Activated naive CD4-positive, alpha-beta T cell treated with anti-CD3 and anti-CD28 coated beads, Interleukin-2, amount 50 U/mL, for 24 hours (primary cell): ENCODE measurements around the gene EIF5B.

Source experiments
- H3K27ac Mint-ChIP-seq: one replicate; pipeline ENCODE4 v1.8.0; 2021; ENCODE audit warnings: mild to moderate bottlenecking, mixed read lengths
- H3K27me3 Mint-ChIP-seq: one replicate; pipeline ENCODE4 v1.8.0; 2021; ENCODE audit warnings: mixed read lengths
- H3K36me3 Mint-ChIP-seq: one replicate; pipeline ENCODE4 v1.8.0; 2021; ENCODE audit warnings: mixed read lengths
- H3K4me1 Mint-ChIP-seq: one replicate; pipeline ENCODE4 v1.8.0; 2021; ENCODE audit warnings: mixed read lengths
- H3K4me3 Mint-ChIP-seq: one replicate; pipeline ENCODE4 v1.8.0; 2021; ENCODE audit warnings: mild to moderate bottlenecking, mixed read lengths
- H3K9me3 Mint-ChIP-seq: one replicate; pipeline ENCODE4 v1.8.0; 2021; ENCODE audit warnings: mixed read lengths

The EIF5B gene

DNA sequence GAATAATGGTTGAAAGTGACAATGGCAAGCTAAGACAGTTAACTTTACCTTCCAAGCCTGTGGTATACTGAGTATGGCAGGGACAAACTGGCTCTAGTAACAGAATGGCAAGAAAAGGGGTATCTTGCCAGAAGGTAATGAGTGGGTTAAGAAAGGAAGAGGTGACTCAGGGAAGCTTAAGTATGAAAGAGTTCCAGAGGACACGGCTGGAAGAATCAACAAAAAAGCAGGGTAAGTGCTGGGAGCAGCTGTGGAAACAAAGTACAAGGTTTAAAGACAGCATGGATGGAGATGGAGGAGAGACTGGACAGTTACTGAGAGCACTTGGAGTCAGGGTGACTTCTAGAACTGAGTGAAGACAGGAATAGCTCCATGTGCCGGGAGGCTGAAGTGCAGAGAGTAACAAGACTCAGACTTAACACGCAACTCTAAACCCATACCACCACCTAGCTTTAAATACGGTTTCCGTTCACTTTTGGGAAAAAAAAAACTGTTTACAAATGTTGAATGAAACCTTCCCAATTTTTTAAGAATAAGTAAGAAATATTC lies 83.6 kb downstream of the EIF5B start:
- peaks cover 11% of the 10 kb centered on the region for H3K36me3 Mint-ChIP-seq
- H3K27ac Mint-ChIP-seq: peak overlapping the region; percentile 43
- no peaks in the 10 kb centered on the region for H3K9me3 Mint-ChIP-seq
- no peaks in the 10 kb centered on the region for H3K27me3 Mint-ChIP-seq
- H3K4me1 Mint-ChIP-seq: no peaks in the 10 kb centered on the region
- no peak overlapping the region for H3K4me3 Mint-ChIP-seq

DNA sequence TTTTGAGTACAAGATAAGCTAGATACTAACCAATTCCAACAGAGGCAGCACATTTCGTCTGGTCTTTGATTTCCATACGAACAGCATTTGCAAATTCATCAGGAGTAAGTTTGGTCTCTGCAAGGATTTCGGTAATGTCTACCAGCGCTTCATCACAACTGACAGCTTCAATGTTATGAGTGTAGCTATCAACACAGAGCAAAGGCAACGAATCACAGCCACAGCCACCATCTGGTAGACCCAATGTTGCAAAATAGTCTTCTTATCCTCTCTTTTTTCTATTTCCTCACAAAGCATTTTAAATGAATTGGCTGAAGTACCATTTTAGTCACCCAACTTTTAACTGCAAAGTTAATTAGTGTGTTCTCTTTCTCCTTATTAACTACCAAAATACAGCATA lies 84.3 kb downstream of the EIF5B start:
- H3K36me3 Mint-ChIP-seq: peaks cover 11% of the 10 kb centered on the region
- no peaks in the 10 kb centered on the region for H3K9me3 Mint-ChIP-seq
- H3K27ac Mint-ChIP-seq: no peak overlapping the region
- no peak overlapping the region for H3K4me3 Mint-ChIP-seq
- H3K27me3 Mint-ChIP-seq: no peaks in the 10 kb centered on the region
- H3K4me1 Mint-ChIP-seq: no peaks in the 10 kb centered on the region

- no peaks in the 10 kb centered on the region for H3K9me3 Mint-ChIP-seq
- peaks cover 13% of the 10 kb centered on the region for H3K36me3 Mint-ChIP-seq
- H3K4me1 Mint-ChIP-seq: no peaks in the 10 kb centered on the region
- peak overlapping the region; percentile 51 for H3K27ac Mint-ChIP-seq
- no peaks in the 10 kb centered on the region for H3K27me3 Mint-ChIP-seq
- no peak overlapping the region for H3K4me3 Mint-ChIP-seq
Observed at GRCh38 chr2:99422599-99422998, 85.4 kb downstream of the EIF5B start.

DNA sequence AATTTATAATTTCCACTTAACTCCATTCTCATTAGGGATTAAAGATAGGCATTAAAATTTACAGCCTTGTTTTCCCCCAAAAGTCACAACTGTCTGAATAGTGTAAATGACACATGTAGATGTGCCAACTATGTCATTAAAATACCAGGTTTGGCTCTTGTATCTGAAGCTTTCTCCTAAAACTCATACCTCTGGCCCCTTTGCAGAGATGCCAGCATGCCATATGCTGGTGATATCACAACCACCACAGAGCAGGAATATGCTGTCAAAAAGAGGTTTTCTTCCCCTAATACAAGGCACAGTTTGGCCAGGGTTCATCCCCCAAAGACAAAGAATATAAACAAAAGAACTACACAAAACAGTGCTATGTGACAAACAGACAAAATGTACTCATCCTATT lies 87.2 kb downstream of the EIF5B start:
- Mint-ChIP-seq H3K9me3 (no peaks in the 10 kb centered on the region), H3K4me1 (no peaks in the 10 kb centered on the region), H3K27me3 (no peaks in the 10 kb centered on the region), H3K4me3 (no peak overlapping the region), H3K36me3 (peaks cover 8% of the 10 kb centered on the region), H3K27ac (no peak overlapping the region)

GRCh38 chr2:99425022-99425421 lies 87.8 kb downstream of the EIF5B start:
- Mint-ChIP-seq H3K9me3 (no peaks in the 10 kb centered on the region), H3K27ac (no peak overlapping the region), H3K4me3 (no peak overlapping the region), H3K4me1 (no peaks in the 10 kb centered on the region), H3K27me3 (no peaks in the 10 kb centered on the region), H3K36me3 (peaks cover 8% of the 10 kb centered on the region)

- Mint-ChIP-seq H3K27me3 (no peaks in the 10 kb centered on the region), H3K4me1 (peaks cover 24% of the 10 kb centered on the region), H3K9me3 (no peaks in the 10 kb centered on the region), H3K36me3 (peaks cover 10% of the 10 kb centered on the region), H3K27ac (no peak overlapping the region), H3K4me3 (no peak overlapping the region)
Observed at GRCh38 chr2:99430614-99431291, 93.6 kb downstream of the EIF5B start.

- Mint-ChIP-seq H3K27me3 (no peaks in the 10 kb centered on the region), H3K9me3 (no peaks in the 10 kb centered on the region), H3K27ac (peak overlapping the region; percentile 51), H3K4me3 (no peak overlapping the region), H3K36me3 (peaks cover 10% of the 10 kb centered on the region), H3K4me1 (peaks cover 24% of the 10 kb centered on the region)
Observed at GRCh38 chr2:99431587-99432275, 94.5 kb downstream of the EIF5B start.

GRCh38 chr2:99433340-99433739 lies 96.2 kb downstream of the EIF5B start:
- no peaks in the 10 kb centered on the region for H3K9me3 Mint-ChIP-seq
- peaks cover 5% of the 10 kb centered on the region for H3K36me3 Mint-ChIP-seq
- H3K4me1 Mint-ChIP-seq: peaks cover 24% of the 10 kb centered on the region
- no peak overlapping the region for H3K4me3 Mint-ChIP-seq
- H3K27me3 Mint-ChIP-seq: no peaks in the 10 kb centered on the region
- H3K27ac Mint-ChIP-seq: no peak overlapping the region

DNA sequence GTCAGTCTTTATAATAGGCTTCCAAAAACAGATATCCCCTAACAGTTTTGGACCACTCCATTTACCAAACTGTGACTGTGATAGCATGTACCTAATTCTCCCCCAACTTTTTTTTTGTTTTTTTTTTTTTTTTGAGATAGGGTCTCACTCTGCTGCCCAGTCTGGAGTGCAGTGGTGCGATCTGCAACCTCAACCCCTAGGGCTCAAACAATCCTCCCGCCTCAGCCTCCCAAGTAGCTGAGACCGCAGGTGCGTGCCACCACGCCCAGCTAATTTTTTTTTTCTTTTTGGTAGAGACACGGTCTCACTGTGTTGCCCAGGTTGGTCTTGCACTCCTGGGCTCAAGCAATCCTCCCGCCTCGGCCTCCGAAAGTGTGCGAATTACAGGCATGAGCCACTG lies 99.7 kb downstream of the EIF5B start:
- Mint-ChIP-seq H3K4me1 (peaks cover 10% of the 10 kb centered on the region), H3K36me3 (peaks cover 5% of the 10 kb centered on the region), H3K27me3 (no peaks in the 10 kb centered on the region), H3K27ac (no peak overlapping the region), H3K4me3 (no peak overlapping the region), H3K9me3 (no peaks in the 10 kb centered on the region)

DNA sequence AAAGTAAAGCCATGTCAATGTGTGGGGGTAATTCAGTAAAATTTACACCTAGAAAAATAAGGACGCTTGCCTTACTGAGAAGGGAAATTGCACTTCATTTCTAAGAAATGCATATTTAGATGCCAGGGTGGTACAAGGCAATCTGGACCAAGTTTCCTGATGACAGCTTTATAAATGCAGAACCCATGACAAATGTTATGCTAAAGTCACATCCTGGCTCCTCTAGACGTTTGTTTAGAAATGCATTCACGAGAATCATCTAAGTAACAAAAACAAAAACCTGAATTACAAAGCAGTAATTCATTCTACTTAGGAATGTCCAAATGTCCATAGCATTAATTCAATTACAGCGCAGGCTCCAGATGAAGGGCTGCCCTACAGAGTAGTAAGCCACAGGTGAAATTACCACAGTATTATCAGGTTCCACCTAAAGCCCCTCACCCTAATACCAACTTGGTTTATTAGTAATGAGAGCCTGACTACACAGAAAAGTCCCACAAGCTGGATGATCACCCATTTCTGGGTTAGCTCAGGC lies 102.8 kb downstream of the EIF5B start:
- no peak overlapping the region for H3K4me3 Mint-ChIP-seq

GRCh38 chr2:99442837-99443236 lies 105.6 kb downstream of the EIF5B start:
- Mint-ChIP-seq H3K27me3 (no peaks in the 10 kb centered on the region), H3K4me3 (no peak overlapping the region), H3K4me1 (peaks cover 19% of the 10 kb centered on the region), H3K9me3 (no peaks in the 10 kb centered on the region), H3K27ac (no peak overlapping the region), H3K36me3 (peaks cover 4% of the 10 kb centered on the region)

More for the DNA sequence above, 102.8 kb downstream of the EIF5B start:
- H3K27ac Mint-ChIP-seq: no peak overlapping the region
- peaks cover 10% of the 10 kb centered on the region for H3K4me1 Mint-ChIP-seq
- no peaks in the 10 kb centered on the region for H3K27me3 Mint-ChIP-seq
- peaks cover 4% of the 10 kb centered on the region for H3K36me3 Mint-ChIP-seq
- H3K9me3 Mint-ChIP-seq: no peaks in the 10 kb centered on the region

DNA sequence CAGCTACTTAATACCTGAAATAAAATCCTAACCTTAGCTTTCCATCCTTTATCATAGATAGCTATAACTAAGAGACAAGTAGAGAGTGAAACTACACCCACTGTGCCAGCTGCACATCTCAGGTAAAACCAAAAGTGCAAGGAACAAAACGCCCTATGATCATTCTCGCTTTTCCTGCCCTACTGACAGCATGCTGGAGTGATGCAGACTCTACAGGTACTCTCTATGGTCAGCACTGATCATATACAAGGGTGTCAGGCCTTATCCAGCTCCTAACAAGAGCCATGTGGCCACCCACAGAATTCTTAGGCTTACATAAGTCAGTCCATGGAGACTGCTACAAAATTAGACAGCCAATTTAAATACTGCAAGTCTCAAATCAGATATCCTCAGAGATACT lies 107.0 kb downstream of the EIF5B start:
- no peaks in the 10 kb centered on the region for H3K27me3 Mint-ChIP-seq
- H3K36me3 Mint-ChIP-seq: peaks cover 4% of the 10 kb centered on the region
- no peaks in the 10 kb centered on the region for H3K9me3 Mint-ChIP-seq
- peaks cover 19% of the 10 kb centered on the region for H3K4me1 Mint-ChIP-seq
- no peak overlapping the region for H3K27ac Mint-ChIP-seq
- no peak overlapping the region for H3K4me3 Mint-ChIP-seq

GRCh38 chr2:99445065-99445464 lies 107.9 kb downstream of the EIF5B start:
- Mint-ChIP-seq H3K27me3 (no peaks in the 10 kb centered on the region), H3K36me3 (peaks cover 4% of the 10 kb centered on the region), H3K4me1 (peaks cover 19% of the 10 kb centered on the region), H3K9me3 (no peaks in the 10 kb centered on the region), H3K27ac (no peak overlapping the region), H3K4me3 (no peak overlapping the region)

GRCh38 chr2:99448556-99448955 lies 111.4 kb downstream of the EIF5B start:
- peak overlapping the region; percentile 0 for H3K27ac Mint-ChIP-seq
- H3K4me1 Mint-ChIP-seq: peaks cover 36% of the 10 kb centered on the region
- peaks cover 7% of the 10 kb centered on the region for H3K36me3 Mint-ChIP-seq
- H3K9me3 Mint-ChIP-seq: no peaks in the 10 kb centered on the region
- no peaks in the 10 kb centered on the region for H3K27me3 Mint-ChIP-seq
- H3K4me3 Mint-ChIP-seq: no peak overlapping the region

GRCh38 chr2:99450199-99450598 lies 113.0 kb downstream of the EIF5B start:
- H3K9me3 Mint-ChIP-seq: no peaks in the 10 kb centered on the region
- H3K4me1 Mint-ChIP-seq: peaks cover 27% of the 10 kb centered on the region
- no peak overlapping the region for H3K4me3 Mint-ChIP-seq
- no peaks in the 10 kb centered on the region for H3K27me3 Mint-ChIP-seq
- H3K36me3 Mint-ChIP-seq: peaks cover 9% of the 10 kb centered on the region
- no peak overlapping the region for H3K27ac Mint-ChIP-seq
